ENCODE measurements around the gene PLA2G12B.

DNA sequence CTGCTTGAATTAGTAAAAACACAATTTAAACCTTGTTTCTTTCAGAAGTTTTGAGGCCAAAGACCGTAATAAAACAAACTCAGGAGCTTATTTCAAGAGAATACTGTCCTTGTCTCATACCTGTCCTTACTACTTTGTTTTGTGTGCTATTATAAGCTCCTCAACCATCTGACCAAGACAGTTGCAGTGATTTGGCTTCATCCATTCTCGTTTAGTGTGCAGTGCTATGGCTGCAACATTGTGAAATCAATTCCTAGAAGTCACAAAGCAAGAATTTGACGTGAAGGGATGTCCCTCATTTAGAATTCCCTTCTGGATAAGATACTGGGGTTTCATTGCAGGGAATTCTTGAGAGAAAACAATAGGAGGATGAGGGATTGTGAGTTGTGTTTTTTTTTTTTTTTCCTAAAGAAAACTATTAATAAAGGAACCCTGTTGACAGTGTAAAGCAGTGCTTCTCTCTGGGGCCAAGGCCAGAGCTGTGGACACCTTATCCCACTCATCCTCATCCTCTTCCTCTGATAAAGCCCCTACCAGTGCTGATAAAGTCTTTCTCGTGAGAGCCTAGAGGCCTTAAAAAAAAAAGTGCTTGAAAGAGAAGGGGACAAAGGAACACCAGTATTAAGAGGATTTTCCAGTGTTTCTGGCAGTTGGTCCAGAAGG is 61.3 kb downstream of the PLA2G12B start, which contains the start of gene OIT3:
- TF ChIP-seq, protein P1, sequence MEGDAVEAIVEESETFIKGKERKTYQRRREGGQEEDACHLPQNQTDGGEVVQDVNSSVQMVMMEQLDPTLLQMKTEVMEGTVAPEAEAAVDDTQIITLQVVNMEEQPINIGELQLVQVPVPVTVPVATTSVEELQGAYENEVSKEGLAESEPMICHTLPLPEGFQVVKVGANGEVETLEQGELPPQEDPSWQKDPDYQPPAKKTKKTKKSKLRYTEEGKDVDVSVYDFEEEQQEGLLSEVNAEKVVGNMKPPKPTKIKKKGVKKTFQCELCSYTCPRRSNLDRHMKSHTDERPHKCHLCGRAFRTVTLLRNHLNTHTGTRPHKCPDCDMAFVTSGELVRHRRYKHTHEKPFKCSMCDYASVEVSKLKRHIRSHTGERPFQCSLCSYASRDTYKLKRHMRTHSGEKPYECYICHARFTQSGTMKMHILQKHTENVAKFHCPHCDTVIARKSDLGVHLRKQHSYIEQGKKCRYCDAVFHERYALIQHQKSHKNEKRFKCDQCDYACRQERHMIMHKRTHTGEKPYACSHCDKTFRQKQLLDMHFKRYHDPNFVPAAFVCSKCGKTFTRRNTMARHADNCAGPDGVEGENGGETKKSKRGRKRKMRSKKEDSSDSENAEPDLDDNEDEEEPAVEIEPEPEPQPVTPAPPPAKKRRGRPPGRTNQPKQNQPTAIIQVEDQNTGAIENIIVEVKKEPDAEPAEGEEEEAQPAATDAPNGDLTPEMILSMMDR (IDR thresholded peaks at IDR 0.05) = no peak
- TF ChIP-seq POLR2AphosphoS5 (IDR thresholded peaks at IDR 0.05) = no peak
- TF ChIP-seq POLR2A (IDR thresholded peaks at IDR 0.05) = no peak
- TF ChIP-seq EP300 (IDR thresholded peaks at IDR 0.05) = no peak

Data from gastroesophageal sphincter (tissue), 3 donors.